Subcutaneous adipose tissue (tissue), 4 donors: ENCODE measurements around the gene ADCY7. TPM values are rescaled to one million over a fixed set of nuclear protein-coding genes. Genes with fewer than 3 reads are reported as not detected.

Experiments
- CTCF ChIP-seq: fragments of 450-650 bp; IDR thresholded peaks from one replicate; pipeline ENCODE4 v1.5.1; 2016; ENCODE audit warnings: low read depth, mild to moderate bottlenecking, control low read depth, antibody characterized with exemption, moderate library complexity
- total RNA-seq, 4 donors: library from RNA; depleted of rRNA; stranded (reverse); fragments of >200 nt; gene quantifications; one replicate each; pipeline ENCODE4 v1.1.0, GENCODE V29; 2016

ADCY7 gene
- total RNA-seq, 4 donors from 2014 or later = 16.6 to 42.3 (median 29.1) TPM

GRCh38 chr16:50303041-50303604, 36.8 kb downstream of the ADCY7 start:
- TF ChIP-seq CTCF = no peak

GRCh38 chr16:50303605-50304466, 37.5 kb downstream of the ADCY7 start:
- TF ChIP-seq CTCF = no peak

DNA sequence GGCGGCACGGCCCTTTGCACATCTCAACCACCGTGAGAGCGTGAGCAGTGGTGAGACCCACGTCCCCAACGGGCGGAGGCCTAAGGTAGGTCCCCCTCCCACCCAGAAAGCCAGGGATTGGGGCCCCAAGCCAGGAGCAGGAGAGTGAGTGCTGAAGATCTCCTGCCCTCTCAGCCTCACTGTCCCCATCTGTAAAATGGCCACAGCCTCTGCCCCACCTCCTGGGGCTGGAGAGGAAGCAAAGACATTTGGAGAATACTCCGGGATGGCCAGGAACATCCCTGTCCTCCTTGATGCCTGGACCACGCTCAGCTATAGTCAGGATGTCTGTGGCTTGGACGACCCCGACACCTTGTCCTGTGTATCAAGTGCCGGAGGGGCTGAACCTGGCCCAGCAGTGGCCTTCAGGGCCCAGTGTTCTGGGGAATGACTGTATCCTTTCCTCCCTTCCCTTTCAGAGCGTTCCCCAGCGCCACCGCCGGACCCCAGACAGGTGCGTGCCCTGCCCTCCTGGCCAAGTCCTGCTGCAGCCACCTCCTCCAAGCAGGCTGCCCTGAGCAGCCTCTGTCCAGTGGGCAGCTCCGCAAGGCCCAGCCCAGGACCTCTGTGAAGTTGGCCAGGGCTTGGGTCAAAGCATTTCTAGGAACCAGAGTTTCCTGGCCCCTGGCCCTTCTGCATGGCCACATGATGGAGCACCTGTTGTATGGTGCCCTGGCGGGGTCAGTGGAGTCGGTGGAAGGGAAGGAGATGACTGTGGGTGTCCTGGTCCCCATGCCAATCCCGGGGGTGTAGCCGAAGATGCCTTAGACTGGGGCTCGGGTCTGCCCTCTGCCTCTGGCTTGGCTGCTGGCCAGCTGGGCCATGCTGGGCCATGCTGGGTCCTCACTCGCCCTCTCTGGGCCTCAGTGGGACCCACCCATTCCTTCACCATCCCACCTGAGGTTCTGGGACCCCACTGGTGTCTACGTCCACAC, 38.4 kb downstream of the ADCY7 start:
- no peak for TF ChIP-seq CTCF

- no peak for TF ChIP-seq CTCF
Measured at GRCh38 chr16:50305441-50306061, 39.2 kb downstream of the ADCY7 start.

DNA sequence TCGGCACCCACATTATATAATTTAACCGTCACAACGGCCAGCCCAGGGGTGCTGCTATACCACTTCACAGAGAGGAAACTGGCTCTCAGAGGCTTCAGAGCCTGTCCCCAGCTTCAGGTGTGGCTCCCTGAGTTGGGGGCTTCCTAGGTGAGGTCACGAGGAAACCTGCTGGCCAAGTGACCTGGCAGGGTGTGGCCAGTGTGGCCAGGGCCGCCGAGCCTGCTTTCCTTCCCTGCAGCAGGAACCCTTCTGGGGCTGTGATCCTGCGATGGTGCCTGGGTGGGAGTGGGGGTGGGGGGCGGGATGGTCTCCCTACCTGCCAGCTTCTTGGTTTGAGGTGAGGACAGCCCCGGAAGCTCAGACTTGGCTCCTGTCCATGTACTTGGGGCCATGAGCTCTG, 39.9 kb downstream of the ADCY7 start:
- no peak for TF ChIP-seq CTCF

- no peak for TF ChIP-seq CTCF
Measured at GRCh38 chr16:50308237-50308965, 42.0 kb downstream of the ADCY7 start.
